Measurements from ENCODE around the gene NATD1.

NATD1 gene

GRCh38 chr17:21202512-21202911 is 50.7 kb downstream of the NATD1 start:
- no peaks in the 10 kb centered on the region for H3K27me3 ChIP-seq (replicated peaks; ENCODE audit: control insufficient read depth, insufficient read depth, low read length)
- no peak for DNase-seq (ENCODE audit: extremely low read depth, insufficient read length)
- peaks cover 8% of the 10 kb centered on the region for H3K36me3 ChIP-seq (ENCODE audit: control insufficient read depth, insufficient read depth, low read length)
- no peak for TF ChIP-seq CTCF (IDR thresholded peaks at IDR 0.05; ENCODE audit: insufficient read depth, low read length, poor library complexity, severe bottlenecking)
- H3K4me3 ChIP-seq (replicated peaks; ENCODE audit: low read depth, low read length), result no peak overlapping the region

DNA sequence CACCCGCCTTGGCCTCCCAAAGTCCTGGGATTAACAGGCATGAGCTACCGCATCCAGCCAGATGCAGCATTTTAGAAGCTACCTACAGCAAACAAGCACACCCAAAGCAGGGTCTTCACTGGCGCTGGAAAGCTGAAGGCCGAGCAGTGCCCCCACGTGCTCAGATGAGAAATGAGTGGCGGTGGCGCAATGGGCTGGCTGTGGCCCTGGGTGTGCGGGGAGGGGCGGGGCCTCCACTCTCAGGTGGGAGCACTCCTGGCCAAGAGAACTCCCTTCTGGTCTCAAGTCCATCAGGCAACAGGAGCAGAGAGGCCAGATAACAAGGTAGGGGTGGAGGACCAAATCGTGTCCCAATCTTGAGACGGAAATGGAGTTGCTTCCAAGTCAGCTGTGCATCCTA is 51.3 kb downstream of the NATD1 start:
- DNase-seq (ENCODE audit: extremely low read depth, insufficient read length), result no peak
- no peak for TF ChIP-seq CTCF (IDR thresholded peaks at IDR 0.05; ENCODE audit: insufficient read depth, low read length, poor library complexity, severe bottlenecking)
- no peaks in the 10 kb centered on the region for H3K27me3 ChIP-seq (replicated peaks; ENCODE audit: control insufficient read depth, insufficient read depth, low read length)
- no peak overlapping the region for H3K4me3 ChIP-seq (replicated peaks; ENCODE audit: low read depth, low read length)
- H3K36me3 ChIP-seq (ENCODE audit: control insufficient read depth, insufficient read depth, low read length), result peaks cover 11% of the 10 kb centered on the region

DNA sequence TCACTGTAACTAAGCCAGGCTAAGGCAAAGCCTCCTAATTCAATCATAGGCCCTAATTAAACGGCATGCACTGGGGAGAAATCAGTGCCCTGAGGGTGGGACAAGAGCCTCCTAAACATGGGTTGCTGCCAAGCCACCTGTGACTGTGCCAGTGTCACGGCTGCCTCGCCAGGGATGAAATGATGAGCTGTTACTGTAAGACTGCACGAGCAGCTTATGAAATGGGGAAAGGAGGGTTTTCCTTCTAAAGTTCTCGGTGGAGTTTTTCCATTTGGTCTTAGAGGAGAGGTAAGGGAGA is 52.0 kb downstream of the NATD1 start:
- H3K36me3 ChIP-seq (ENCODE audit: control insufficient read depth, insufficient read depth, low read length), result peaks cover 11% of the 10 kb centered on the region
- no peak for TF ChIP-seq CTCF (IDR thresholded peaks at IDR 0.05; ENCODE audit: insufficient read depth, low read length, poor library complexity, severe bottlenecking)
- DNase-seq (ENCODE audit: extremely low read depth, insufficient read length), result no peak

DNA sequence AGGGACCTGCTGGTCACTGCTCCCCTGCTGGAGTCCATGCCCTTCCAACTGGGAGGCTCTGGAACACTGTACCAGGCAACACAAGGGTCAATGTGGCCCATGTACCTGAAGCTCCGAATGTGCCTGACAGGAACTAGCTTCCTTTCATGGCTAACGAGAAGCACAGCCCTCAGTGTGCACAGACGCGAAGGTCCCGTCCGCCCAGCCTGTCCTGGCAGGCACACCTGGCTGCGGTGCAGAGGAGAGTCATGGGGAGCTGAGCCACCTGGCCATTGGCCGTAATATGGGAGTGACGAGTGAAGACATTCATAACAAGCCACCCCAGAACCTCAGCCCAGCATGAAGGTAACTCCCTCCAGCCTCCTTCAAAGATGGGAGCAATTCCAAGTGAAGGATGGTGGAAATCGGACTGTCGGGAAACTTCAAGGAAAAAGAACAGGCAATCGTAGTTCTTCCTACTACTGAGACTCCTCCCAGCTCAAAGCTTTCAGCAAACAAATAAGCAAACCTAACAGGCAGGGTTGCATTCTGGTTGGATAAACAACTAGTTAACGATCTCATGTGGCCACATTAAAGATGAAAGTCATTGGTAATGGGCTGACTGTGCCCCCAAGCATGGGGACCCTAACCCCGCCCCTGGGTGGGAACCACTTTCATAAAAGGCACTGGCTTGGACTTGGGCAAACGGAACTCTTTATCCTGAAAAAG is 52.5 kb downstream of the NATD1 start:
- TF ChIP-seq CTCF (IDR thresholded peaks at IDR 0.05; ENCODE audit: insufficient read depth, low read length, poor library complexity, severe bottlenecking), result no peak
- H3K4me3 ChIP-seq (replicated peaks; ENCODE audit: low read depth, low read length), result no peak overlapping the region
- DNase-seq (ENCODE audit: extremely low read depth, insufficient read length), result no peak
- H3K36me3 ChIP-seq (ENCODE audit: control insufficient read depth, insufficient read depth, low read length), result peaks cover 11% of the 10 kb centered on the region
- no peaks in the 10 kb centered on the region for H3K27me3 ChIP-seq (replicated peaks; ENCODE audit: control insufficient read depth, insufficient read depth, low read length)

More for the DNA sequence above, 52.0 kb downstream of the NATD1 start:
- no peak overlapping the region for H3K4me3 ChIP-seq (replicated peaks; ENCODE audit: low read depth, low read length)
- no peaks in the 10 kb centered on the region for H3K27me3 ChIP-seq (replicated peaks; ENCODE audit: control insufficient read depth, insufficient read depth, low read length)

- Histone ChIP-seq H3K36me3 (ENCODE audit: control insufficient read depth, insufficient read depth, low read length) (peaks cover 11% of the 10 kb centered on the region), H3K4me3 (replicated peaks; ENCODE audit: low read depth, low read length) (no peak overlapping the region), H3K27me3 (replicated peaks; ENCODE audit: control insufficient read depth, insufficient read depth, low read length) (no peaks in the 10 kb centered on the region)
- TF ChIP-seq CTCF (IDR thresholded peaks at IDR 0.05; ENCODE audit: insufficient read depth, low read length, poor library complexity, severe bottlenecking), result no peak
- no peak for DNase-seq (ENCODE audit: extremely low read depth, insufficient read length)
These were observed 53.4 kb downstream of the NATD1 start for GRCh38 chr17:21199856-21200255.

DNA sequence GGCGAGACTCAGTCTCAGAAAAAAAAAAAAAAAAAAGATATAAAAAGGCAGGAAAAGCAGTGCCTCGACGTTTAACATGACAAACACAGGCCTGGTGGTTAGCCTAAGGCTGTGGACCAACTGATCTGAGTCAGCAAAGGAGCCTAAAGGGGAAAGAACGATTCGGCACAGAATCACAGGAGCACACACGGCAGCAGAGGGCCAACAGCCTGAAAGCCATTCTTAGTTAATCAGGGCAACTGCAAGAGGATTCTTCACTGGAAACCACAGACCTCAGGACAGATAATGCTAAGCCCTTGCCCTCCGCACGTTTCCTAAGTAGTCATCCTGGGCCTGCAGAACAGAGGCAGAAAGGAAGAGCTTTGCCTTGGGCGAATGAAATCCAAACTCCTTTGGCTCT is 53.9 kb downstream of the NATD1 start:
- Histone ChIP-seq H3K4me3 (replicated peaks; ENCODE audit: low read depth, low read length) (no peak overlapping the region), H3K27me3 (replicated peaks; ENCODE audit: control insufficient read depth, insufficient read depth, low read length) (no peaks in the 10 kb centered on the region), H3K36me3 (ENCODE audit: control insufficient read depth, insufficient read depth, low read length) (peaks cover 12% of the 10 kb centered on the region)
- TF ChIP-seq CTCF (IDR thresholded peaks at IDR 0.05; ENCODE audit: insufficient read depth, low read length, poor library complexity, severe bottlenecking), result no peak
- no peak for DNase-seq (ENCODE audit: extremely low read depth, insufficient read length)
